Heart left ventricle (tissue), 16 donors: ENCODE results near the gene ZNF280D. TPM values are rescaled to one million over a fixed set of nuclear protein-coding genes. Genes with fewer than 3 reads are reported as not detected.

Source experiments
- ATAC-seq, 4 donors: fragments of 200-7000 bp; cut with Tn5 transposase; one replicate each; pipeline ENCODE4 v1.9.1; 2020 to 2022; ENCODE audit warnings: moderate library complexity in 4 of 4, mild to moderate bottlenecking in 3 of 4, moderate number of reproducible peaks in 1 of 4
- DNase-seq, 5 donors: peaks; one replicate each; pipeline ENCODE4 v3.0.0-alpha.2; 2020
- H3K27ac ChIP-seq, 12 donors: fragments of 200-600 bp; sonication (generic) in 4 of 12; one replicate each; pipeline versions ENCODE4 v1.5.0 to v1.8.0; 2016 to 2022; ENCODE audit warnings: mild to moderate bottlenecking in 2 of 12
- H3K27me3 ChIP-seq, 9 donors: fragments of 200-600 bp; sonication (generic) in 2 of 9; one replicate each; pipeline versions ENCODE4 v1.5.1 to v1.8.0; 2016 to 2022; ENCODE audit warnings: mild to moderate bottlenecking in 3 of 9
- H3K36me3 ChIP-seq, 9 donors: fragments of 200-600 bp; sonication (generic) in 2 of 9; one replicate each; pipeline versions ENCODE4 v1.5.0 to v1.8.0; 2018 to 2022; ENCODE audit warnings: mild to moderate bottlenecking in 2 of 9
- H3K4me1 ChIP-seq, 12 donors: fragments of 200-600 bp; sonication (generic) in 4 of 12; one replicate each; pipeline versions ENCODE4 v1.5.0 to v1.8.0; 2016 to 2022; ENCODE audit warnings: mild to moderate bottlenecking in 3 of 12
- H3K4me3 ChIP-seq, 12 donors: fragments of 200-600 bp; sonication (generic) in 4 of 12; one replicate each; pipeline versions ENCODE4 v1.5.0 to v1.8.0; 2017 to 2022; ENCODE audit warnings: mild to moderate bottlenecking in 9 of 12, moderate library complexity in 4 of 12
- H3K9me3 ChIP-seq, 12 donors: fragments of 200-600 bp; sonication (generic) in 4 of 12; one replicate each; pipeline versions ENCODE4 v1.5.0 to v1.8.0; 2016 to 2022; ENCODE audit warnings: mild to moderate bottlenecking in 1 of 12
- CTCF ChIP-seq, 12 donors: fragments of 200-600 bp; sonication (generic) in 4 of 12; IDR thresholded peaks; one replicate each; pipeline versions ENCODE4 v1.5.0 to v1.8.0; 2018 to 2022; ENCODE audit warnings: antibody characterized with exemption in 12 of 12, mild to moderate bottlenecking in 5 of 12
- POLR2A ChIP-seq, 2 donors: fragments of 450-650 bp; IDR thresholded peaks; one replicate each; pipeline ENCODE4 v1.6.1; 2017; ENCODE audit warnings: antibody characterized with exemption in 2 of 2, mild to moderate bottlenecking in 2 of 2, moderate library complexity in 2 of 2
- WGBS, 4 donors: extraction: QIAGEN DNeasy Blood & Tissue Kit in 2 of 4; methylation state at CpG; one replicate each; pipeline versions ENCODE4 v1.1.5 to v1.1.7; 2013 to 2018; 5-methylcytosine and 5-hydroxymethylcytosine counted together
- intact Hi-C, 10 donors: fragments of 100-400 bp; cut with DNase I; formaldehyde crosslinking; loops; one replicate each; pipeline versions ENCODE4 v1.11.1 to v1.14.2; 2022
- polyA plus RNA-seq, 2 donors: library from polyadenylated mRNA; stranded (reverse); fragments of 200-250 nt; gene quantifications; one replicate each; pipeline ENCODE4 v1.2.3, GENCODE V29; 2013
- total RNA-seq, 9 donors: library from RNA; depleted of rRNA in 2 of 9; stranded (reverse); fragments of >200 nt in 2 of 9; fragmentation: NEBNext Ultra II Directional in 3 of 9; extraction: Animal tissue kit (Norgen Biotek cat#: 25700) in 3 of 9; gene quantifications; one replicate each; pipeline versions ENCODE4 v1.1.0 to v1.2.4, GENCODE V29; 2016 to 2023
- donor health status: ischemic (EF 13 %, LVEDD 7.1; RV severe dilation, severe dysfunction).
- donor health status: healthy with polysubstance abuse.
- donor health status: DM: no; HTN: yes; CAD: no.
- donor health status: DM: no; HTN: no; CAD: no.
- donor health status: ischemic (EF 25% LVEDD 6.9; RV normal size, moderate dysfunction).
- donor health status: ischemic (EF 25% LVEDD 5.7; RV mildly dilated, moderate dysfunction).
- donor health status: healthy.
- donor health status: DM: yes; HTN: yes; CAD: no.
- donor health status: ischemic (EF 35%, LVEDD 5.7; RV mildly dilated, moderate dysfunction).
- donor health status: nonischemic (EF 11% LVEDD 7.7; RV severe dilation, severe dysfunction).
- donor health status: DM: yes; HTN: yes; CAD: no.
- donor health status: PGD.
- donor health status: ischemic (EF 29% LVEDD 5.4; RV normal size, mild dysfunction).
- donor health status: nonischemic (EF 23%, LVEDD 6.1; RV moderate dilation, normal function).

ZNF280D gene
- total and polyA plus RNA-seq, 11 donors, result 7.0 to 32.8 (median 23.4) TPM

- H3K36me3 ChIP-seq, result no peaks in the 10 kb centered on the region
- no peak overlapping the region for H3K4me3 ChIP-seq
- DNase-seq, result no peak
- intact Hi-C loops, result no loop called here
- WGBS, 4 donors, result 87 to 93% (median 90%) methylated on average over 2 of the region's 2 CpGs
- no peak overlapping the region for H3K27ac ChIP-seq
- H3K4me1 ChIP-seq, result no peaks in the 10 kb centered on the region
- ATAC-seq, result no peak
- TF ChIP-seq CTCF (IDR thresholded peaks at IDR 0.05) (no peak), POLR2A (IDR thresholded peaks at IDR 0.05) (no peak)
- no peaks in the 10 kb centered on the region for H3K27me3 ChIP-seq
- H3K9me3 ChIP-seq, result peaks cover 0 to 38% (median 27%) of the 10 kb centered on the region in 12 donors
Measured at GRCh38 chr15:56582785-56583184, 150.5 kb downstream of the ZNF280D start.

Other genes with a start within 250 kb of the ZNF280D start
- 10 to 100 TPM; 31.8 to 77.3 (median 46.8) TPM for gene TCF12, start 185.1 kb upstream of the ZNF280D start, total RNA-seq
- 10 to 100 TPM in 1 of 2 donors, 1 to 10 TPM in 1; 6.5 to 21.1 TPM for gene TCF12, start 185.1 kb upstream of the ZNF280D start, polyA plus RNA-seq